Endothelial cell of umbilical vein (primary cell): Measurements from ENCODE around the gene ZBTB7B.

Source experiments
- EZH2 ChIP-seq: IDR thresholded peaks from 2 replicates; pipeline ENCODE4 v1.6.1; 2012; ENCODE audit warnings: borderline replicate concordance, low read depth, mild to moderate bottlenecking, moderate library complexity, low read length, inconsistent platforms; ENCODE audit not compliant: severe bottlenecking
- FOS ChIP-seq: IDR thresholded peaks from 2 replicates; pipeline ENCODE4 v1.6.1; 2011; ENCODE audit warnings: mild to moderate bottlenecking, low read length, moderate library complexity, borderline replicate concordance; ENCODE audit not compliant: insufficient read depth
- JUN ChIP-seq: IDR thresholded peaks from 2 replicates; pipeline ENCODE4 v1.6.1; 2011; ENCODE audit warnings: borderline replicate concordance, low read depth; ENCODE audit not compliant: insufficient read length, insufficient read depth
- MYC ChIP-seq: IDR thresholded peaks from one replicate; pipeline ENCODE4 v1.6.1; 2011; ENCODE audit warnings: mild to moderate bottlenecking, low read depth, low read length
- POLR2A ChIP-seq: IDR thresholded peaks from 2 replicates; pipeline ENCODE4 v1.6.1; 2012; ENCODE audit warnings: low read depth, mild to moderate bottlenecking, control low read depth, low read length
- POLR2AphosphoS5 ChIP-seq: IDR thresholded peaks from 2 replicates; pipeline ENCODE4 v1.6.1; 2012; ENCODE audit warnings: low read depth, mild to moderate bottlenecking, control low read depth, low read length, moderate library complexity; ENCODE audit not compliant: insufficient read depth
- TF ChIP-seq, protein P1 (sequence below), 2 donors: IDR thresholded peaks; 1 replicate in 1 of 2; 2 replicates in 1 of 2; pipeline ENCODE4 v1.5.1; 2011; ENCODE audit warnings: low read length in 2 of 2, mild to moderate bottlenecking in 2 of 2, moderate library complexity in 2 of 2, control low read depth in 1 of 2, inconsistent platforms in 1 of 2, low read depth in 1 of 2; ENCODE audit not compliant: insufficient read depth in 1 of 2; ENCODE audit errors: extremely low read depth in 1 of 2
- TF ChIP-seq, protein P2 (sequence below): IDR thresholded peaks from 2 replicates; pipeline ENCODE4 v1.6.1; 2011; ENCODE audit not compliant: insufficient read depth, insufficient read length

DNA sequence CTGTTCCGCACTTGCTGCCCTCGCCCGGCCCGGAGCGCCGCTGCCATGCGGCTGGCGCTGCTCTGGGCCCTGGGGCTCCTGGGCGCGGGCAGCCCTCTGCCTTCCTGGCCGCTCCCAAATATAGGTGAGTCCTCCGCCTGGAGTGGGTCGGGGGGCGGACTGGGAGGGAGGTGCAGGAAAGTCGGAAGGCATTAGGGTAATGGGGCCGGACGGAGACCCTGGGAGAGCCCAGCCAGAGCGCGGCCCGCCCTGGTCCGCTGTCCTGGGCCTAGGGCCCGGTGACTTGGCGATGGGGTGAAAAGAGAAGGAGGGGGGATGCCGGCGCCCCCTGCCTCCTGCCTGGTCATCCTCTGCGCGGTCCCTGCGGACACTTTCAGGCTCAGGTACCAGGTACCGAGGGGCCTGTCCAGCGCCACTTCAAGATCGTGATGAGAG, 48.8 kb downstream of the ZBTB7B start:
- TF ChIP-seq EZH2 (no peak), POLR2AphosphoS5 (peak; percentile 73), POLR2A (peak; percentile 76), MYC (no peak), JUN (no peak), FOS (no peak)
- TF ChIP-seq, protein P1, sequence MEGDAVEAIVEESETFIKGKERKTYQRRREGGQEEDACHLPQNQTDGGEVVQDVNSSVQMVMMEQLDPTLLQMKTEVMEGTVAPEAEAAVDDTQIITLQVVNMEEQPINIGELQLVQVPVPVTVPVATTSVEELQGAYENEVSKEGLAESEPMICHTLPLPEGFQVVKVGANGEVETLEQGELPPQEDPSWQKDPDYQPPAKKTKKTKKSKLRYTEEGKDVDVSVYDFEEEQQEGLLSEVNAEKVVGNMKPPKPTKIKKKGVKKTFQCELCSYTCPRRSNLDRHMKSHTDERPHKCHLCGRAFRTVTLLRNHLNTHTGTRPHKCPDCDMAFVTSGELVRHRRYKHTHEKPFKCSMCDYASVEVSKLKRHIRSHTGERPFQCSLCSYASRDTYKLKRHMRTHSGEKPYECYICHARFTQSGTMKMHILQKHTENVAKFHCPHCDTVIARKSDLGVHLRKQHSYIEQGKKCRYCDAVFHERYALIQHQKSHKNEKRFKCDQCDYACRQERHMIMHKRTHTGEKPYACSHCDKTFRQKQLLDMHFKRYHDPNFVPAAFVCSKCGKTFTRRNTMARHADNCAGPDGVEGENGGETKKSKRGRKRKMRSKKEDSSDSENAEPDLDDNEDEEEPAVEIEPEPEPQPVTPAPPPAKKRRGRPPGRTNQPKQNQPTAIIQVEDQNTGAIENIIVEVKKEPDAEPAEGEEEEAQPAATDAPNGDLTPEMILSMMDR (IDR thresholded peaks at IDR 0.05; ENCODE audit: extremely low read depth in 1 of 2, insufficient read depth in 1 of 2, low read depth in 1 of 2, low read length in 2 of 2), result no peak
- TF ChIP-seq, protein P2, sequence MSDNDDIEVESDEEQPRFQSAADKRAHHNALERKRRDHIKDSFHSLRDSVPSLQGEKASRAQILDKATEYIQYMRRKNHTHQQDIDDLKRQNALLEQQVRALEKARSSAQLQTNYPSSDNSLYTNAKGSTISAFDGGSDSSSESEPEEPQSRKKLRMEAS, result no peak
